Measurements from ENCODE around the gene MDFI. TPM values are rescaled to one million over a fixed set of nuclear protein-coding genes. Genes with fewer than 3 reads are reported as not detected.
A peak's percentile ranks its signal among the peaks of the same experiment; 100 is the strongest.

The MDFI gene
- polyA plus RNA-seq, 1 of the 3 experiments (the other 2 are of a cell fraction) = 7.0 TPM

DNA sequence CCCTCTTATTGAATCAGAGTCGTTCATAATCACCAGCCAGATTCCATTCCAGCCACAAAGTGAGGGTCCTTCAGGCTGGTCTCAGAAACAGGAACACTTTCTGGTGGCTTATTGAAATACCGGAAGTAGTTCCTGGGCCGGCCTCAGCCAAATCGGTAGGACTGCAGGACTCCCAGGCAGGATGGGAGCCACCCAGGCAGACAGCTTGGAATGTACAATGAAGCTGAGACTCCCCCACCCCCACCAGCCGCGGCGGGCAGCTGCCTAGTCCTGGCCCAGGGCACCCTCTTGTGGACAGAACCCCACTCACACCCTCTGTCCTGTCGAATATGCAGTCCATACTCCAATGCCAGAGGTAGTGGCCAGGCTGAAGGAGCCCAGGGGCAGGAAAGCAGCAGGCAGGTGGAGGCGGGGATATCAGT, 43.8 kb downstream of the MDFI start (continued):
- TF ChIP-seq, protein P1, sequence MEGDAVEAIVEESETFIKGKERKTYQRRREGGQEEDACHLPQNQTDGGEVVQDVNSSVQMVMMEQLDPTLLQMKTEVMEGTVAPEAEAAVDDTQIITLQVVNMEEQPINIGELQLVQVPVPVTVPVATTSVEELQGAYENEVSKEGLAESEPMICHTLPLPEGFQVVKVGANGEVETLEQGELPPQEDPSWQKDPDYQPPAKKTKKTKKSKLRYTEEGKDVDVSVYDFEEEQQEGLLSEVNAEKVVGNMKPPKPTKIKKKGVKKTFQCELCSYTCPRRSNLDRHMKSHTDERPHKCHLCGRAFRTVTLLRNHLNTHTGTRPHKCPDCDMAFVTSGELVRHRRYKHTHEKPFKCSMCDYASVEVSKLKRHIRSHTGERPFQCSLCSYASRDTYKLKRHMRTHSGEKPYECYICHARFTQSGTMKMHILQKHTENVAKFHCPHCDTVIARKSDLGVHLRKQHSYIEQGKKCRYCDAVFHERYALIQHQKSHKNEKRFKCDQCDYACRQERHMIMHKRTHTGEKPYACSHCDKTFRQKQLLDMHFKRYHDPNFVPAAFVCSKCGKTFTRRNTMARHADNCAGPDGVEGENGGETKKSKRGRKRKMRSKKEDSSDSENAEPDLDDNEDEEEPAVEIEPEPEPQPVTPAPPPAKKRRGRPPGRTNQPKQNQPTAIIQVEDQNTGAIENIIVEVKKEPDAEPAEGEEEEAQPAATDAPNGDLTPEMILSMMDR (IDR thresholded peaks at IDR 0.05) = peak; percentile 83
- TF ChIP-seq YY1 (IDR thresholded peaks at IDR 0.05; ENCODE audit: low read depth) = no peak
- peak; percentile 50; the same call in 1 of the 2 replicates for TF ChIP-seq RFX5 (IDR thresholded peaks at IDR 0.05; ENCODE audit: low read length)
- 0 out of 2 replicates have a peak, but pooled peaks have one; percentile 26 for TF ChIP-seq RCOR1 (IDR thresholded peaks at IDR 0.05; ENCODE audit: low read length)
- peak; percentile 97 for TF ChIP-seq RAD21 (IDR thresholded peaks at IDR 0.05; ENCODE audit: low read length)
- no peak for TF ChIP-seq EP300 (IDR thresholded peaks at IDR 0.05; ENCODE audit: borderline replicate concordance in 1 of 2, low read depth in 1 of 2, low read length in 1 of 2)
- no peak for TF ChIP-seq MXI1 (IDR thresholded peaks at IDR 0.05; ENCODE audit: low read depth, low read length)
- TF ChIP-seq, protein P2, sequence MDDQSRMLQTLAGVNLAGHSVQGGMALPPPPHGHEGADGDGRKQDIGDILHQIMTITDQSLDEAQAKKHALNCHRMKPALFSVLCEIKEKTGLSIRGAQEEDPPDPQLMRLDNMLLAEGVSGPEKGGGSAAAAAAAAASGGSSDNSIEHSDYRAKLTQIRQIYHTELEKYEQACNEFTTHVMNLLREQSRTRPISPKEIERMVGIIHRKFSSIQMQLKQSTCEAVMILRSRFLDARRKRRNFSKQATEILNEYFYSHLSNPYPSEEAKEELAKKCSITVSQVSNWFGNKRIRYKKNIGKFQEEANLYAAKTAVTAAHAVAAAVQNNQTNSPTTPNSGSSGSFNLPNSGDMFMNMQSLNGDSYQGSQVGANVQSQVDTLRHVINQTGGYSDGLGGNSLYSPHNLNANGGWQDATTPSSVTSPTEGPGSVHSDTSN (IDR thresholded peaks at IDR 0.05) = no peak
- no peak for TF ChIP-seq FOSL2 (IDR thresholded peaks at IDR 0.05; ENCODE audit: borderline replicate concordance, low read depth)

DNA sequence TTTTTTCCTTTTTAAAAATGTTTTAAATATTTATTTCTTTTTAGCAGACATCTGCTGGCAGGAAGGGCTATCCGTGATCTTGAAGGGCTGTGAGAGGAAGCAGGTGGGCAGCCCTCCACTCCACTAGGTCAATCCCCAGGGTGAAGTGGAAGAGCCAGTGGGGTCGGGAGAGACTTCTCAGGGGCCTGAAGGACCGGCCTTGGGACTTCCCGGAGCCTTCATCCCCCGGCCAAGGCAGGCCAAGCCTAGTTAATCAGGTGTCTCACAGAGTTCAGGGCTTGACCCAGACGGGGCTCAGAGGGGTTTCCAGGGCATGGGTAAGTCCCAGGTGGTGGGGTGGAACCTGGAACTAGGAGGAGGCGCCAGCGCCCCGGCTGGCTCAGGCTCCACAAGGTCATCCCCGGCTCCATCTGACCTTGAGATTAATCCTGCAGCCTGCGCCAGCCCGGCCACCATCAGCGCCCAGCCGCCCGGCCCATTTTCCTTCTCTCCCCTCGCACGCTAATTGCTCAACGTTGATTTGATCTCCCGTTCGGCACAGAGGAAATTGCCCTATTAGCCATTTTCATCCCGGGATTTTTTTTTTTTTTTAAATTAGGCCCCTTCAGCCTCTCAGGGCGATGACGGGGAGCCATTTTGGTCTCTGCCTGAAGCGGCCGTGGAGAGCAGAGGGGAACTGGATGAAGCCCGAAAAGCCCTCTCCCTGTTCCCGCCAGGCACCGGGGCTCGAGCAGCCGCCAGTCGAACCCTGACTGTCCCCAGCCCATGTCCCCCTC, 44.4 kb downstream of the MDFI start:
- no peak for DNase-seq
- Histone ChIP-seq H3K4me2 (no peak overlapping the region), H3K9me3 (no peaks in the 10 kb centered on the region), H3K79me2 (ENCODE audit: insufficient read depth) (no peaks in the 10 kb centered on the region), H3K9me2 (no peaks in the 10 kb centered on the region), H3K9ac (no peak overlapping the region), H2AFZ (ENCODE audit: low read depth) (no peak overlapping the region), H3K27me3 (ENCODE audit: insufficient read depth) (no peaks in the 10 kb centered on the region), H4K20me1 (ENCODE audit: insufficient read depth) (no peaks in the 10 kb centered on the region), H3K4me3 (ENCODE audit: low read depth in 2 of 2, low read length in 1 of 2) (no peak overlapping the region; a peak in 1 of 4 replicates), H3K36me3 (replicated peaks in 1 of 2; ENCODE audit: control insufficient read depth in 1 of 2, insufficient read depth in 2 of 2, low read length in 1 of 2) (peaks cover 0 to 4% of the 10 kb centered on the region in 2 experiments), H3F3A (replicated peaks; ENCODE audit: insufficient read depth) (peaks cover 3% of the 10 kb centered on the region), H3K4me1 (ENCODE audit: control insufficient read depth in 1 of 2, insufficient read depth in 2 of 2, low read depth in 1 of 2, low read length in 1 of 2) (peaks cover 11 to 14% of the 10 kb centered on the region in 2 experiments; a peak in 3 of 4 replicates), H3K27ac (ENCODE audit: low read depth in 2 of 2, low read length in 1 of 2) (no peak overlapping the region)
- 70% methylated on average over 22 of the region's 31 CpGs for WGBS (ENCODE audit: low lambda C conversion rate)
- ChIA-PET POLR2A (interaction anchor here (0.6 to 0.9 kb wide), 2 partner anchors 68 to 78 kb away, joined by 3 read pairs; no protein-coding TSS in a partner anchor), CTCF (interaction anchor here (0.6 to 19.4 kb wide), 90 partner anchors 7 to 349 kb away, joined by 3 to 504 read pairs (median 4); partner anchors contain the start of genes FOXP4 and TOMM6)
- no peak for TF ChIP-seq CHD2 (IDR thresholded peaks at IDR 0.05; ENCODE audit: low read length, partially characterized antibody)
- no peak for TF ChIP-seq SIN3A (IDR thresholded peaks at IDR 0.05; ENCODE audit: borderline replicate concordance, low read depth, low read length)
- TF ChIP-seq MXI1 (IDR thresholded peaks at IDR 0.05; ENCODE audit: low read depth, low read length) = no peak

Data from SK-N-SH (cell line).